ENCODE measurements around the gene DNAI1.

- TF ChIP-seq FIP1L1 (IDR thresholded peaks at IDR 0.05; ENCODE audit: borderline replicate concordance, insufficient read depth, low read depth, low read length), result no peak
- TF ChIP-seq NR2C2 (CRISPR knock-in tag; IDR thresholded peaks at IDR 0.05; ENCODE audit: borderline replicate concordance), result no peak
- TF ChIP-seq CBX2 (IDR thresholded peaks at IDR 0.05; ENCODE audit: low read depth, low read length), result no peak
- TF ChIP-seq CBX2 (CRISPR knock-in tag; IDR thresholded peaks at IDR 0.05; ENCODE audit: low read depth), result no peak
- TF ChIP-seq MAZ (IDR thresholded peaks at IDR 0.05; ENCODE audit: borderline replicate concordance, low read depth, low read length), result no peak
- TF ChIP-seq MAZ (CRISPR knock-in tag; IDR thresholded peaks at IDR 0.05; ENCODE audit: low read depth), result no peak
- no peak for TF ChIP-seq ZEB1 (IDR thresholded peaks at IDR 0.05; ENCODE audit: insufficient replicate concordance, low read depth)
These were observed 50.3 kb downstream of the DNAI1 start for GRCh38 chr9:34508951-34509350.

Data from HepG2 (cell line).